Activated T-helper 17 cell treated with anti-CD3 and anti-CD28 coated beads, Interleukin-2, amount 50 U/mL, for 72 hours (primary cell): Measurements from ENCODE around the gene YIPF5. TPM values are rescaled to one million over a fixed set of nuclear protein-coding genes. Genes with fewer than 3 reads are reported as not detected.

Source experiments
- ATAC-seq: fragments of 150-1000 bp; cut with Tn5 transposase; replicated peaks from 2 replicates; pipeline ENCODE4 v1.10.0; 2021; ENCODE audit warnings: mild to moderate bottlenecking, moderate library complexity
- H3K27ac Mint-ChIP-seq: one replicate; pipeline ENCODE4 v1.8.0; 2022; ENCODE audit warnings: mixed read lengths
- H3K27me3 Mint-ChIP-seq: one replicate; pipeline ENCODE4 v1.8.0; 2022; ENCODE audit warnings: mixed read lengths
- H3K36me3 Mint-ChIP-seq: one replicate; pipeline ENCODE4 v1.8.0; 2022; ENCODE audit warnings: low read depth, mild to moderate bottlenecking, mixed read lengths
- H3K4me1 Mint-ChIP-seq: one replicate; pipeline ENCODE4 v1.8.0; 2022; ENCODE audit warnings: mixed read lengths
- H3K4me3 Mint-ChIP-seq: one replicate; pipeline ENCODE4 v1.8.0; 2022; ENCODE audit warnings: mild to moderate bottlenecking, mixed read lengths
- H3K9me3 Mint-ChIP-seq: one replicate; pipeline ENCODE4 v1.8.0; 2022; ENCODE audit warnings: mixed read lengths
- total RNA-seq, 2 donors: library from RNA; stranded (reverse); gene quantifications; one replicate each; pipeline ENCODE4 v1.2.3, GENCODE V29; 2022

The YIPF5 gene
- 10 to 100 TPM; 51.4 to 52.0 TPM for total RNA-seq

GRCh38 chr5:144170276-144171024 is at the start of gene YIPF5, which contains the start of gene KCTD16:
YIPF5 (minus strand) TSS chr5:144170659; CDS start chr5:144169955, 704 bp downstream.
KCTD16 (plus strand) TSS chr5:144170873.
- H3K36me3 Mint-ChIP-seq, result peaks cover 51% of the 10 kb centered on the region
- peak within 1 kb of the TSS; percentile 99 for H3K27ac Mint-ChIP-seq
- H3K4me3 Mint-ChIP-seq, result peak within 1 kb of the TSS; percentile 100
- peaks cover 34% of the 10 kb centered on the region for H3K4me1 Mint-ChIP-seq
- no peaks in the 10 kb centered on the region for H3K27me3 Mint-ChIP-seq
- H3K9me3 Mint-ChIP-seq, result peaks cover 3% of the 10 kb centered on the region
- peak; percentile 98 for ATAC-seq

- ATAC-seq, result no peak
- Mint-ChIP-seq H3K4me3 (no peak overlapping the region), H3K27me3 (peaks cover 9% of the 10 kb centered on the region), H3K9me3 (no peaks in the 10 kb centered on the region), H3K4me1 (peaks cover 4% of the 10 kb centered on the region), H3K27ac (no peak overlapping the region), H3K36me3 (no peaks in the 10 kb centered on the region)
Measured at GRCh38 chr5:144219869-144220268, 49.4 kb upstream of the YIPF5 start.

GRCh38 chr5:144210655-144211054 is 40.2 kb upstream of the YIPF5 start:
- Mint-ChIP-seq H3K36me3 (no peaks in the 10 kb centered on the region), H3K27me3 (peaks cover 51% of the 10 kb centered on the region), H3K9me3 (no peaks in the 10 kb centered on the region), H3K4me3 (no peak overlapping the region), H3K27ac (no peak overlapping the region), H3K4me1 (peaks cover under 1% of the 10 kb centered on the region)
- no peak for ATAC-seq

GRCh38 chr5:144209361-144209760 is 38.9 kb upstream of the YIPF5 start:
- Mint-ChIP-seq H3K27ac (no peak overlapping the region), H3K36me3 (no peaks in the 10 kb centered on the region), H3K27me3 (peaks cover 58% of the 10 kb centered on the region), H3K9me3 (no peaks in the 10 kb centered on the region), H3K4me1 (peaks cover 4% of the 10 kb centered on the region), H3K4me3 (no peak overlapping the region)
- no peak for ATAC-seq

GRCh38 chr5:144207875-144208444 is 37.5 kb upstream of the YIPF5 start:
- H3K36me3 Mint-ChIP-seq, result no peaks in the 10 kb centered on the region
- no peaks in the 10 kb centered on the region for H3K9me3 Mint-ChIP-seq
- no peak overlapping the region for H3K27ac Mint-ChIP-seq
- no peak overlapping the region for H3K4me3 Mint-ChIP-seq
- peaks cover 4% of the 10 kb centered on the region for H3K4me1 Mint-ChIP-seq
- ATAC-seq, result no peak
- H3K27me3 Mint-ChIP-seq, result peaks cover 54% of the 10 kb centered on the region

GRCh38 chr5:144206141-144206540 is 35.7 kb upstream of the YIPF5 start:
- peaks cover 58% of the 10 kb centered on the region for H3K27me3 Mint-ChIP-seq
- H3K36me3 Mint-ChIP-seq, result no peaks in the 10 kb centered on the region
- no peak for ATAC-seq
- H3K4me1 Mint-ChIP-seq, result peaks cover 4% of the 10 kb centered on the region
- H3K27ac Mint-ChIP-seq, result no peak overlapping the region
- H3K4me3 Mint-ChIP-seq, result no peak overlapping the region
- H3K9me3 Mint-ChIP-seq, result no peaks in the 10 kb centered on the region

- no peak overlapping the region for H3K27ac Mint-ChIP-seq
- H3K4me1 Mint-ChIP-seq, result peaks cover 4% of the 10 kb centered on the region
- peak overlapping the region; percentile 2 for H3K4me3 Mint-ChIP-seq
- ATAC-seq, result no peak
- no peaks in the 10 kb centered on the region for H3K9me3 Mint-ChIP-seq
- H3K36me3 Mint-ChIP-seq, result no peaks in the 10 kb centered on the region
- peaks cover 58% of the 10 kb centered on the region for H3K27me3 Mint-ChIP-seq
Measured at GRCh38 chr5:144205141-144205551, 34.7 kb upstream of the YIPF5 start.

GRCh38 chr5:144203750-144204596 is 33.5 kb upstream of the YIPF5 start:
- Mint-ChIP-seq H3K4me3 (no peak overlapping the region), H3K27me3 (peaks cover 50% of the 10 kb centered on the region), H3K36me3 (no peaks in the 10 kb centered on the region), H3K27ac (no peak overlapping the region), H3K4me1 (peaks cover 4% of the 10 kb centered on the region), H3K9me3 (no peaks in the 10 kb centered on the region)
- ATAC-seq, result peak; percentile 51

GRCh38 chr5:144202726-144203125 is 32.3 kb upstream of the YIPF5 start:
- Mint-ChIP-seq H3K36me3 (no peaks in the 10 kb centered on the region), H3K4me3 (no peak overlapping the region), H3K27me3 (peaks cover 45% of the 10 kb centered on the region), H3K27ac (peak overlapping the region; percentile 34), H3K4me1 (peaks cover 4% of the 10 kb centered on the region), H3K9me3 (no peaks in the 10 kb centered on the region)
- ATAC-seq, result peak; percentile 65

- no peak for ATAC-seq
- no peak overlapping the region for H3K4me3 Mint-ChIP-seq
- peaks cover 4% of the 10 kb centered on the region for H3K4me1 Mint-ChIP-seq
- H3K27ac Mint-ChIP-seq, result peak overlapping the region; percentile 34
- no peaks in the 10 kb centered on the region for H3K9me3 Mint-ChIP-seq
- H3K36me3 Mint-ChIP-seq, result no peaks in the 10 kb centered on the region
- H3K27me3 Mint-ChIP-seq, result peaks cover 40% of the 10 kb centered on the region
Measured at GRCh38 chr5:144202072-144202471, 31.6 kb upstream of the YIPF5 start.

GRCh38 chr5:144201588-144201987 is 31.1 kb upstream of the YIPF5 start:
- no peaks in the 10 kb centered on the region for H3K36me3 Mint-ChIP-seq
- peaks cover 4% of the 10 kb centered on the region for H3K4me1 Mint-ChIP-seq
- H3K27ac Mint-ChIP-seq, result no peak overlapping the region
- H3K4me3 Mint-ChIP-seq, result no peak overlapping the region
- peaks cover 35% of the 10 kb centered on the region for H3K27me3 Mint-ChIP-seq
- no peak for ATAC-seq
- H3K9me3 Mint-ChIP-seq, result no peaks in the 10 kb centered on the region

- H3K27me3 Mint-ChIP-seq, result peaks cover 10% of the 10 kb centered on the region
- no peak overlapping the region for H3K4me3 Mint-ChIP-seq
- H3K4me1 Mint-ChIP-seq, result no peaks in the 10 kb centered on the region
- H3K9me3 Mint-ChIP-seq, result no peaks in the 10 kb centered on the region
- H3K36me3 Mint-ChIP-seq, result no peaks in the 10 kb centered on the region
- no peak for ATAC-seq
- no peak overlapping the region for H3K27ac Mint-ChIP-seq
Measured at GRCh38 chr5:144198386-144198785, 27.9 kb upstream of the YIPF5 start.

- Mint-ChIP-seq H3K27me3 (peaks cover 4% of the 10 kb centered on the region), H3K36me3 (no peaks in the 10 kb centered on the region), H3K9me3 (no peaks in the 10 kb centered on the region), H3K4me1 (no peaks in the 10 kb centered on the region), H3K27ac (no peak overlapping the region), H3K4me3 (no peak overlapping the region)
- no peak for ATAC-seq
Measured at GRCh38 chr5:144196612-144197011, 26.2 kb upstream of the YIPF5 start.

- no peak for ATAC-seq
- Mint-ChIP-seq H3K4me3 (no peak overlapping the region), H3K9me3 (no peaks in the 10 kb centered on the region), H3K36me3 (no peaks in the 10 kb centered on the region), H3K27ac (no peak overlapping the region), H3K4me1 (no peaks in the 10 kb centered on the region), H3K27me3 (peaks cover 3% of the 10 kb centered on the region)
Measured at GRCh38 chr5:144195448-144195847, 25.0 kb upstream of the YIPF5 start.
